ENCODE measurements around the gene CCAR1. TPM values are rescaled to one million over a fixed set of nuclear protein-coding genes. Genes with fewer than 3 reads are reported as not detected.
"Not testable (repeated sequence)": the region's sequence is repeated elsewhere in the genome, so short reads cannot be mapped to it uniquely, and the experiment has no call there.

Gene CCAR1
- total and polyA plus RNA-seq, 11 donors, result 21.7 to 37.9 (median 28.3) TPM

- ATAC-seq (no peak), DNase-seq (no peak)
- H3K9me3 ChIP-seq, result no peaks in the 10 kb centered on the region
- no peaks in the 10 kb centered on the region for H3K27me3 ChIP-seq
- WGBS, 4 donors, result 80 to 98% (median 90%) methylated on average over 1 to 4 of the region's 4 CpGs
- peaks cover 0 to 8% (median 0%) of the 10 kb centered on the region in 12 donors for H3K4me1 ChIP-seq
- intact Hi-C loops (cut with DNase I), result no loop called here
- no peak for TF ChIP-seq CTCF (IDR thresholded peaks at IDR 0.05)
- TF ChIP-seq POLR2A (IDR thresholded peaks at IDR 0.05), result no peak
- H3K27ac ChIP-seq, result no peak overlapping the region
- no peaks in the 10 kb centered on the region for H3K36me3 ChIP-seq
- H3K4me3 ChIP-seq, result no peak overlapping the region
These were observed 91.4 kb downstream of the CCAR1 start for GRCh38 chr10:68812420-68812819.

- DNase-seq (no peak), ATAC-seq (no peak)
- H3K4me3 ChIP-seq, result no peak overlapping the region
- intact Hi-C loops (cut with DNase I), result no loop called here
- TF ChIP-seq CTCF (IDR thresholded peaks at IDR 0.05) (no peak), POLR2A (IDR thresholded peaks at IDR 0.05) (no peak)
- no peaks in the 10 kb centered on the region for H3K27me3 ChIP-seq
- peaks cover 0 to 8% (median 0%) of the 10 kb centered on the region in 12 donors for H3K4me1 ChIP-seq
- no peaks in the 10 kb centered on the region for H3K36me3 ChIP-seq
- no peak overlapping the region for H3K27ac ChIP-seq
- H3K9me3 ChIP-seq, result no peaks in the 10 kb centered on the region
These were observed 92.5 kb downstream of the CCAR1 start for GRCh38 chr10:68813559-68813958.

- 67 to 75% (median 69%) methylated on average over 4 of the region's 4 CpGs for WGBS, 4 donors
- ATAC-seq (no peak), DNase-seq (no peak)
- TF ChIP-seq CTCF (IDR thresholded peaks at IDR 0.05) (no peak), POLR2A (IDR thresholded peaks at IDR 0.05) (no peak)
- no peaks in the 10 kb centered on the region for H3K36me3 ChIP-seq
- H3K27ac ChIP-seq, result no peak overlapping the region
- no peaks in the 10 kb centered on the region for H3K27me3 ChIP-seq
- intact Hi-C loops (cut with DNase I), result no loop called here
- H3K9me3 ChIP-seq, result no peaks in the 10 kb centered on the region
- peaks cover 0 to 8% (median 0%) of the 10 kb centered on the region in 12 donors for H3K4me1 ChIP-seq
- H3K4me3 ChIP-seq, result no peak overlapping the region
These were observed 95.9 kb downstream of the CCAR1 start for GRCh38 chr10:68816796-68817412.

GRCh38 chr10:68820359-68820758 lies 99.3 kb downstream of the CCAR1 start:
- H3K4me3 ChIP-seq; intact Hi-C loops (cut with DNase I); H3K4me1 ChIP-seq; H3K27ac ChIP-seq; DNase-seq; H3K27me3 ChIP-seq; ATAC-seq; H3K36me3 ChIP-seq; H3K9me3 ChIP-seq: not testable (repeated sequence)
- 91 to 96% (median 94%) methylated on average over 1 of the region's 1 CpG for WGBS, 4 donors

- WGBS, 4 donors, result 85 to 96% (median 87%) methylated on average over 2 of the region's 2 CpGs
- H3K27ac ChIP-seq; H3K4me3 ChIP-seq; H3K4me1 ChIP-seq; H3K9me3 ChIP-seq; ATAC-seq; H3K27me3 ChIP-seq; DNase-seq; H3K36me3 ChIP-seq; intact Hi-C loops (cut with DNase I): not testable (repeated sequence)
These were observed 101.6 kb downstream of the CCAR1 start for GRCh38 chr10:68822626-68823025.
